Upper lobe of right lung (tissue), 1 donor: ENCODE measurements around the gene EDIL3. TPM values are rescaled to one million over a fixed set of nuclear protein-coding genes. Genes with fewer than 3 reads are reported as not detected.

Experiments
- ATAC-seq: fragments of 200-7000 bp; cut with Tn5 transposase; one replicate; pipeline ENCODE4 v1.9.1; 2020; ENCODE audit warnings: mild to moderate bottlenecking, moderate library complexity
- DNase-seq: peaks from one replicate; pipeline ENCODE4 v3.0.0-alpha.2; 2020
- H3K27ac ChIP-seq: fragments of 200-600 bp; one replicate; pipeline ENCODE4 v1.8.0; 2022
- H3K27me3 ChIP-seq: fragments of 200-600 bp; one replicate; pipeline ENCODE4 v1.8.0; 2022; ENCODE audit warnings: mild to moderate bottlenecking
- H3K36me3 ChIP-seq: fragments of 200-600 bp; one replicate; pipeline ENCODE4 v1.8.0; 2022
- H3K4me1 ChIP-seq: fragments of 200-600 bp; one replicate; pipeline ENCODE4 v1.8.0; 2022
- H3K4me3 ChIP-seq: fragments of 200-600 bp; one replicate; pipeline ENCODE4 v1.8.0; 2022; ENCODE audit warnings: mild to moderate bottlenecking
- H3K9me3 ChIP-seq: fragments of 200-600 bp; one replicate; pipeline ENCODE4 v1.8.0; 2022
- intact Hi-C: fragments of 100-400 bp; cut with DNase I; formaldehyde crosslinking; loops from one replicate; pipeline ENCODE4 v1.11.0; 2022
- total RNA-seq: library from RNA; stranded (reverse); fragmentation: NEBNext Ultra II Directional; extraction: Animal tissue kit (Norgen Biotek cat#: 25700); gene quantifications from one replicate; pipeline ENCODE4 v1.2.1, GENCODE V29; 2021
- TF ChIP-seq, protein P1 (sequence below): fragments of 200-600 bp; IDR thresholded peaks from one replicate; pipeline ENCODE4 v1.8.0; 2022; ENCODE audit warnings: antibody characterized with exemption
- donor health status: DM: no; HTN: yes; CAD: no; lungs with severe emphysema.

Gene EDIL3
- total RNA-seq, 1 donor from 2014 or later = 42.4 TPM

DNA sequence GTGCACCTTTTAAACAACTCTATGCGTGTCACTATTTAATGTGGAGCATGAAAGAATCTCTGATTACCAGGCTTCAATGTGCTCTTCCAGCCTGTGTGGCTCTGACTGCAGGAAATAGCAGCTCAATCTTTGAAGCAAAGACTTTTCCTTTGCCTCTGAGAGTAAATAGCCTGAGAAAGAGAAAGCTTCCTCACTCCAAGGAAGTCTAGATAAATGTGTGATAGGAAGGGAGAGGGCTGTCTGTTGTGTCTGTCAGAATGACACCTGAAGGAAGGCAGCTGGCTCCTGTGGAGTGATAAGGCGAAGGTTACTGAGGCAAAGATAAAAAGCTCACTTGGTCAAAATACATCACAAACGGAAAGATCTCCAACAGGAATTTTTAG is 458.7 kb downstream of the EDIL3 start:
- TF ChIP-seq, protein P1, sequence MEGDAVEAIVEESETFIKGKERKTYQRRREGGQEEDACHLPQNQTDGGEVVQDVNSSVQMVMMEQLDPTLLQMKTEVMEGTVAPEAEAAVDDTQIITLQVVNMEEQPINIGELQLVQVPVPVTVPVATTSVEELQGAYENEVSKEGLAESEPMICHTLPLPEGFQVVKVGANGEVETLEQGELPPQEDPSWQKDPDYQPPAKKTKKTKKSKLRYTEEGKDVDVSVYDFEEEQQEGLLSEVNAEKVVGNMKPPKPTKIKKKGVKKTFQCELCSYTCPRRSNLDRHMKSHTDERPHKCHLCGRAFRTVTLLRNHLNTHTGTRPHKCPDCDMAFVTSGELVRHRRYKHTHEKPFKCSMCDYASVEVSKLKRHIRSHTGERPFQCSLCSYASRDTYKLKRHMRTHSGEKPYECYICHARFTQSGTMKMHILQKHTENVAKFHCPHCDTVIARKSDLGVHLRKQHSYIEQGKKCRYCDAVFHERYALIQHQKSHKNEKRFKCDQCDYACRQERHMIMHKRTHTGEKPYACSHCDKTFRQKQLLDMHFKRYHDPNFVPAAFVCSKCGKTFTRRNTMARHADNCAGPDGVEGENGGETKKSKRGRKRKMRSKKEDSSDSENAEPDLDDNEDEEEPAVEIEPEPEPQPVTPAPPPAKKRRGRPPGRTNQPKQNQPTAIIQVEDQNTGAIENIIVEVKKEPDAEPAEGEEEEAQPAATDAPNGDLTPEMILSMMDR = no peak
- Histone ChIP-seq H3K27ac (no peak overlapping the region), H3K9me3 (no peaks in the 10 kb centered on the region), H3K36me3 (no peaks in the 10 kb centered on the region), H3K4me3 (no peak overlapping the region), H3K27me3 (no peaks in the 10 kb centered on the region), H3K4me1 (peaks cover 6% of the 10 kb centered on the region)
- intact Hi-C loops = no loop called here
- DNase-seq (no peak), ATAC-seq (no peak)

DNA sequence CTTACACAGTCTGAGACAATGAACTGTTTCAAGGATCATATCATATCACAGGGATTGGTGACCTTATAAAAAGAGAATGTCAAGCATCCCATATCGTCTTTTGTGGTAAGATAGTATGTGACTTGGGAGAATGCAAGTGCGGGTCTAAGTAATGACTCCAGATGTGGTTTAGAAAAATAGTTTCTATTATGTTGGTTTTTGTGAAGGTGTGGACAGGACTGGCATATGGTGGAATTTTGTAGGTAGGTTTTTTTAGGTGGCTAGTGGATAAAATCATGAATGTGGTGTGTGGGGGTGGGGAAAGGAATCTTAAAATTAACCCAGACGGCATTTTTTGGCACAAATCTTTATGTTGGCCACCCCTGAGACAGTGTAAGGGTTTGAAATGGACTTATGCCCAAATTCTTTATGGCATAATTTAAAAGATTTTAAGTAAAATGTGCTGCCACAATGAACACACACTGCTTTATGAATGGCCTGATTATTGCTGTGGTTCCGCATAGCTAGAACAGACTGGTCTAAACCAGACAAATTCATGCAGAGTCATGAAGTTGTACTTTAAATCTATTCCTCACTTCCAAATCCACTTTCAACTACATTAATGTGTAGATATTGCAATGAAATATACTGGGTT is 459.2 kb downstream of the EDIL3 start:
- no peak for DNase-seq
- TF ChIP-seq, protein P1 = no peak
- H3K9me3 ChIP-seq = no peaks in the 10 kb centered on the region
- H3K4me1 ChIP-seq = peaks cover 6% of the 10 kb centered on the region
- no peaks in the 10 kb centered on the region for H3K27me3 ChIP-seq
- no peak for ATAC-seq
- H3K36me3 ChIP-seq = no peaks in the 10 kb centered on the region
- H3K27ac ChIP-seq = no peak overlapping the region
- no peak overlapping the region for H3K4me3 ChIP-seq
- intact Hi-C loops = no loop called here

DNA sequence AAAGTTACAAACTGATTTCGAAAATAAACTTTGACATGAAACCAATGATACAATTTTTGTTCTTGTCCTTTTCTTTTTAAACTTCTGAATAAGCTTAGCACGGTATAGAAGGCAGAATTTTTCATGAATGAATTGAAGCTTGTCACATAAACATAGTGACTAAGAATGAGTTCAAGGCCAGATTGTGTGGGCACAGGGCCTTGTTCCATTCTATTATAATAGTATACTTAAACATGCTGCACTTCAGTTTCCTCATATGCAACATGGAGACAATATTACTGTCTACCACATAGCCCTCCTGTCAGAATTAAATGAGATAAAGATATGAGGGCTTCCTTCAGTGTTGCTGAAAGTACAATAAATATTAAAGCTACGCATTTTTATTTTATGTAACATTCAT is 459.8 kb downstream of the EDIL3 start:
- Histone ChIP-seq H3K27me3 (no peaks in the 10 kb centered on the region), H3K27ac (no peak overlapping the region), H3K4me3 (no peak overlapping the region), H3K9me3 (no peaks in the 10 kb centered on the region), H3K4me1 (peaks cover 6% of the 10 kb centered on the region), H3K36me3 (no peaks in the 10 kb centered on the region)
- intact Hi-C loops = no loop called here
- no peak for ATAC-seq
- TF ChIP-seq, protein P1 = no peak
- no peak for DNase-seq

DNA sequence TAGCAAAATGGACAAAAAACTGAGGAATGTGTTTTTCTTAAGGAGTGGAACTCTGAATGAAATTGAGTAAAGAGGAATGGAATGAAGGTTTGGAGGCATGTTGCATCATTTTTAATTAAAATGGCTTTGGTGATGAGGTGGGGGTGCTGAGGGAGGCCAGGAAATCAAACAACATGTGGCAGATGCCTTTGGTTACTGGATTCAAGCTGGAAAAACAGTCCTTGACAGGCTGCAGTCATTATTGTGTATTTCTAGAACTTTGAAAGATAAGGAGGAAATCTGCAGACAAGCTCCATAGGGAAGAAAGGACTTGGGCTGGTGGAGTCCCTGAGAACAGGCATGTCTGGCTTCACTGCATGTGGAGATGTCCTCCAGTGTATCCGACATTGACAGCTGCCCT is 460.5 kb downstream of the EDIL3 start:
- intact Hi-C loops = no loop called here
- no peak overlapping the region for H3K4me3 ChIP-seq
- no peaks in the 10 kb centered on the region for H3K36me3 ChIP-seq
- TF ChIP-seq, protein P1 = no peak
- H3K27me3 ChIP-seq = no peaks in the 10 kb centered on the region
- ATAC-seq = no peak
- H3K27ac ChIP-seq = no peak overlapping the region
- H3K9me3 ChIP-seq = no peaks in the 10 kb centered on the region
- peaks cover 6% of the 10 kb centered on the region for H3K4me1 ChIP-seq
- no peak for DNase-seq

DNA sequence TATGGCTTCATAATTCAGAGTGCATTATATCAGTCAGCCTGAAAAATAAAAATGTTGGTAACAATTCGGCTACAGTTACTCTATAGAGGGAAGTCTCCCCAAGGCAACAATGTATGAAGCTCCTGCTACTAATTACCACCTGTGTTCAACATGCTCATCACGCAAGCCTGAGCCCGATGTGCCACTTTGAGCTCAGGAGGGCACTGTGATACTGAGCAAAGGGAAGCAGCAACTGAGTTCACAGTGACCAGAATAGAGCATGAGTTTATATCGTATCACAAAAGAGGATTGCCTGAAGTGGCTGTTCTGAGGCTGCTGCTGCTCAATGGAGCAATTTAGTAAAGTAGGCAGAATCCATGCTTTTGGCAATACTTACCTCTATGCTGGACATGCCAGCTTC is 462.0 kb downstream of the EDIL3 start:
- H3K27me3 ChIP-seq = no peaks in the 10 kb centered on the region
- DNase-seq = no peak
- intact Hi-C loops = no loop called here
- H3K9me3 ChIP-seq = no peaks in the 10 kb centered on the region
- TF ChIP-seq, protein P1 = no peak
- H3K27ac ChIP-seq = no peak overlapping the region
- peaks cover 6% of the 10 kb centered on the region for H3K4me1 ChIP-seq
- H3K36me3 ChIP-seq = no peaks in the 10 kb centered on the region
- H3K4me3 ChIP-seq = no peak overlapping the region
- no peak for ATAC-seq
